ENCODE measurements around the gene CCNY.

The CCNY gene

DNA sequence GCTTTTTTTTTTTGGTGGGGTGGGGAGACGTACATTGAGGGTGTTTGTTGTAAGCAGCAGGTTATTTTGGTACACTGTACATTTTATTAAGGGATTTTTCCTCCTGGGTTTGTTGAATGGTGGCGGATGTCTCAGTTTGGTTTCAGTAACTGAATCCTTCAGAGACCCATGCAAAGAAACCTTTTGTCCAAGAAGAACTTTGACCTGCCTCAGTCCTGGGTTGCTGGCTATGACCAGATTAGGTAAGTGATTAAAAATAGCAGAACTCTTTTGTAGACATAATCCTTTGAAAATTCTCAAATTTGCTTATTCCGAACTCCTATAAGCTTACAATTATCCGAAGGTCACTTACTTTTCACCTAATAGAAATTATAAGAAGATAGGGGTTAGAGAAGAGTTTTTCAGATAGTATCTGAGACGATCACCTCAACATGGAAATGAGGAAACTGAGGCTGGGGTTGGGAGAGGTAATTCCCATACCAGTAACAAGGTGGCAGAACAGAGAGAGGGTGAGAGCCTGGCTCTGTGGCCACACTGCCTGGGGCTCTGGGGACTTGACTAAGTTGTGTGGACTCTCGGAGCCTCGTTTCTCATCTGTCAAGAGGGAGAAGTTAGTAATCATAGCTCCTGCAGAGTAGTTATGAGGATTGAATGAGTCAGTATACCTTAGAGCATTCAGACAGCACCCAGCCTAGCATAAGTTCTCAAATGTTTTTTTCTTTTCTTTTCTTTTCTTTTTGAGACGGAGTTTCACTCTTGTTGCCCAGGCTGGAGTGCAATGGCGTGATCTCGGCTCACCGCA, 87.4 kb downstream of the CCNY start:
- no peak for TF ChIP-seq TEAD4 (IDR thresholded peaks at IDR 0.05)
- TF ChIP-seq EP300 (IDR thresholded peaks at IDR 0.05; ENCODE audit: borderline replicate concordance), result no peak
- TF ChIP-seq CEBPB (IDR thresholded peaks at IDR 0.05), result no peak
- TF ChIP-seq, protein P1, sequence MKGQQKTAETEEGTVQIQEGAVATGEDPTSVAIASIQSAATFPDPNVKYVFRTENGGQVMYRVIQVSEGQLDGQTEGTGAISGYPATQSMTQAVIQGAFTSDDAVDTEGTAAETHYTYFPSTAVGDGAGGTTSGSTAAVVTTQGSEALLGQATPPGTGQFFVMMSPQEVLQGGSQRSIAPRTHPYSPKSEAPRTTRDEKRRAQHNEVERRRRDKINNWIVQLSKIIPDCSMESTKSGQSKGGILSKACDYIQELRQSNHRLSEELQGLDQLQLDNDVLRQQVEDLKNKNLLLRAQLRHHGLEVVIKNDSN (IDR thresholded peaks at IDR 0.05), result no peak
- no peak for TF ChIP-seq ZBTB7A (IDR thresholded peaks at IDR 0.05; ENCODE audit: low read depth)

DNA sequence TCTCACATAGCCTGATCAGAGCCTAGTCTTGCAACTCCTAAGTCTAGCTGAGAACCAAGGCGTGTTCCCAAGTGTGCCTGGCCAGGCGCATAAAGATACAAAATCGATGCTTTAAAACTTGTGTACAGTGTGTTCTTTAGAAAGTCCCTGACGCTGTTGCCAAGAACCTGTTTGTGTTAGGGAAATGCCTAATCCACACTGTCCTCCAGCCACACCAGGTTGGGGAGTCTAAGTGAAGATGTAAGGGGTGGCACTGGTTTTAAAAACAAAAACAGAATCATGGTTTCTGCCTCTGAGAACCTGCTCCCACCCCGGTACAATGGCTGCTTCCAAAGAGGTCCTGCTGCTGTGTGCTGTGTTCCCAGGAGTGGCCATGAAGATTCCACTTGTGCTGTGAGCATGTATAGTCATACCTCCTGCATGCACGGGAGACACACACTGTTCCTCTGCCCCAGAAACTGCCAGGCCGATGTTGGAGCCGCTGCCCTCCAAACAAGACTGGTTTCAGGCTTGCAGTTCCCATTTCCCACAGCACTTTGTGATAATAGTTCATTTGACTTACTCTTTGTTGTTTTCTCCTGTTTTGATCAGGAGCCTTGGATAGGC, 88.5 kb downstream of the CCNY start:
- TF ChIP-seq ZBTB7A (IDR thresholded peaks at IDR 0.05; ENCODE audit: low read depth) (no peak), EGR1 (IDR thresholded peaks at IDR 0.05) (no peak), TAF1 (IDR thresholded peaks at IDR 0.05; ENCODE audit: low read depth) (no peak), YY1 (IDR thresholded peaks at IDR 0.05; ENCODE audit: low read depth) (no peak), TEAD4 (IDR thresholded peaks at IDR 0.05) (no peak), CREB1 (IDR thresholded peaks at IDR 0.05; ENCODE audit: low read depth) (no peak), CEBPB (IDR thresholded peaks at IDR 0.05) (no peak), RAD21 (IDR thresholded peaks at IDR 0.05; ENCODE audit: low read depth) (no peak), EP300 (IDR thresholded peaks at IDR 0.05; ENCODE audit: borderline replicate concordance) (no peak), FOXM1 (IDR thresholded peaks at IDR 0.05; ENCODE audit: borderline replicate concordance, low read depth) (no peak)
- TF ChIP-seq, protein P2, sequence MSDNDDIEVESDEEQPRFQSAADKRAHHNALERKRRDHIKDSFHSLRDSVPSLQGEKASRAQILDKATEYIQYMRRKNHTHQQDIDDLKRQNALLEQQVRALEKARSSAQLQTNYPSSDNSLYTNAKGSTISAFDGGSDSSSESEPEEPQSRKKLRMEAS (IDR thresholded peaks at IDR 0.05), result no peak

DNA sequence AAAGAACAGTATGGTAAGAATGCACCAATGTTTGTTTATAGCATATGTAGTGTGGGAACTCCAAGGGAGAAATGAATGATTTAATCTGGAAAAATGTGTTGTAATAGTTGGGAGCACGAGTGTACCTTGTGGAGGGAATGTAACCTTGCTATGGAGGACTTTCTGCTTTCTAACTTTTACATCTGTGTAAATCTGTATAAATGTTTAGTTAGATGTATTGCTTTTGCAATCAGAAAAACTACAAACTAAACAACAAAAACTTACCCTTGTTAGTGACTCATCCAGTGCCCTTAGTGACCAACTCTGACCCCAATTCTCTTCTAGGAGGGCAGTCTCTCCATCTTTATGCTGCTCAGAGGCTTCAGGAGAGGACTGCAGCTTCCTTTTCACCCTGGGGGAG, 89.3 kb downstream of the CCNY start:
- no peak for TF ChIP-seq ZBTB7A (IDR thresholded peaks at IDR 0.05; ENCODE audit: low read depth)
- no peak for TF ChIP-seq CEBPB (IDR thresholded peaks at IDR 0.05)
- TF ChIP-seq CREB1 (IDR thresholded peaks at IDR 0.05; ENCODE audit: low read depth), result no peak
- TF ChIP-seq EP300 (IDR thresholded peaks at IDR 0.05; ENCODE audit: borderline replicate concordance), result no peak
- no peak for TF ChIP-seq TEAD4 (IDR thresholded peaks at IDR 0.05)
- TF ChIP-seq TAF1 (IDR thresholded peaks at IDR 0.05; ENCODE audit: low read depth), result no peak
- TF ChIP-seq, protein P3, sequence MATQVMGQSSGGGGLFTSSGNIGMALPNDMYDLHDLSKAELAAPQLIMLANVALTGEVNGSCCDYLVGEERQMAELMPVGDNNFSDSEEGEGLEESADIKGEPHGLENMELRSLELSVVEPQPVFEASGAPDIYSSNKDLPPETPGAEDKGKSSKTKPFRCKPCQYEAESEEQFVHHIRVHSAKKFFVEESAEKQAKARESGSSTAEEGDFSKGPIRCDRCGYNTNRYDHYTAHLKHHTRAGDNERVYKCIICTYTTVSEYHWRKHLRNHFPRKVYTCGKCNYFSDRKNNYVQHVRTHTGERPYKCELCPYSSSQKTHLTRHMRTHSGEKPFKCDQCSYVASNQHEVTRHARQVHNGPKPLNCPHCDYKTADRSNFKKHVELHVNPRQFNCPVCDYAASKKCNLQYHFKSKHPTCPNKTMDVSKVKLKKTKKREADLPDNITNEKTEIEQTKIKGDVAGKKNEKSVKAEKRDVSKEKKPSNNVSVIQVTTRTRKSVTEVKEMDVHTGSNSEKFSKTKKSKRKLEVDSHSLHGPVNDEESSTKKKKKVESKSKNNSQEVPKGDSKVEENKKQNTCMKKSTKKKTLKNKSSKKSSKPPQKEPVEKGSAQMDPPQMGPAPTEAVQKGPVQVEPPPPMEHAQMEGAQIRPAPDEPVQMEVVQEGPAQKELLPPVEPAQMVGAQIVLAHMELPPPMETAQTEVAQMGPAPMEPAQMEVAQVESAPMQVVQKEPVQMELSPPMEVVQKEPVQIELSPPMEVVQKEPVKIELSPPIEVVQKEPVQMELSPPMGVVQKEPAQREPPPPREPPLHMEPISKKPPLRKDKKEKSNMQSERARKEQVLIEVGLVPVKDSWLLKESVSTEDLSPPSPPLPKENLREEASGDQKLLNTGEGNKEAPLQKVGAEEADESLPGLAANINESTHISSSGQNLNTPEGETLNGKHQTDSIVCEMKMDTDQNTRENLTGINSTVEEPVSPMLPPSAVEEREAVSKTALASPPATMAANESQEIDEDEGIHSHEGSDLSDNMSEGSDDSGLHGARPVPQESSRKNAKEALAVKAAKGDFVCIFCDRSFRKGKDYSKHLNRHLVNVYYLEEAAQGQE (IDR thresholded peaks at IDR 0.05; ENCODE audit: low read depth), result no peak
- TF ChIP-seq YY1 (IDR thresholded peaks at IDR 0.05; ENCODE audit: low read depth), result no peak
- no peak for TF ChIP-seq NFIC (IDR thresholded peaks at IDR 0.05)
- TF ChIP-seq EGR1 (IDR thresholded peaks at IDR 0.05), result no peak
- TF ChIP-seq, protein P2 (IDR thresholded peaks at IDR 0.05), result no peak
- TF ChIP-seq RAD21 (IDR thresholded peaks at IDR 0.05; ENCODE audit: low read depth), result no peak
- TF ChIP-seq FOXM1 (IDR thresholded peaks at IDR 0.05; ENCODE audit: borderline replicate concordance, low read depth), result no peak
- TF ChIP-seq, protein P1 (IDR thresholded peaks at IDR 0.05), result no peak
- TF ChIP-seq TCF12 (IDR thresholded peaks at IDR 0.05; ENCODE audit: low read depth), result no peak

DNA sequence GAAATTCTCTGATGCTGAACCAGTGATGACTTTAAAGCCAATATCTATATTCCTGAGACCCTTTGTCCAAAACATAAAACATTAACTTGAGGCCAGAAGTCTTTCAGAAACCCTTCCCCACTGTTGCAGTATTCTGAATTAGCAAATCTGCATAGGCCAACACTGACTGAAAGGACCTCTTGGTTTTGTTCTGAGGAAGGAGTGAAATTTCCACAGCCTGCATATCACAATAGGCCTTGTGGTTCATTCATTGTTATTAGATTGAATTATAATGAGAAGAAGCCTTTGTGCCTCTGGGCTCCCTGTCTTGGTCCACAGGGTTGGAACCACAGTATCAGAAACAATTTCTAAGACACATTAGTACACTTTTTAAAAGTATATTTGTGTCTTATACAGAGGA, 90.3 kb downstream of the CCNY start:
- TF ChIP-seq, protein P1 (IDR thresholded peaks at IDR 0.05), result no peak
- TF ChIP-seq TCF12 (IDR thresholded peaks at IDR 0.05; ENCODE audit: low read depth), result no peak
- no peak for TF ChIP-seq CREB1 (IDR thresholded peaks at IDR 0.05; ENCODE audit: low read depth)
- TF ChIP-seq, protein P3 (IDR thresholded peaks at IDR 0.05; ENCODE audit: low read depth), result no peak
- no peak for TF ChIP-seq TAF1 (IDR thresholded peaks at IDR 0.05; ENCODE audit: low read depth)
- TF ChIP-seq, protein P2 (IDR thresholded peaks at IDR 0.05), result no peak
- no peak for TF ChIP-seq ZBTB7A (IDR thresholded peaks at IDR 0.05; ENCODE audit: low read depth)
- TF ChIP-seq NFIC (IDR thresholded peaks at IDR 0.05), result no peak
- TF ChIP-seq YY1 (IDR thresholded peaks at IDR 0.05; ENCODE audit: low read depth), result no peak
- TF ChIP-seq CEBPB (IDR thresholded peaks at IDR 0.05), result no peak
- TF ChIP-seq EGR1 (IDR thresholded peaks at IDR 0.05), result no peak
- no peak for TF ChIP-seq FOXM1 (IDR thresholded peaks at IDR 0.05; ENCODE audit: borderline replicate concordance, low read depth)
- no peak for TF ChIP-seq RAD21 (IDR thresholded peaks at IDR 0.05; ENCODE audit: low read depth)
- TF ChIP-seq EP300 (IDR thresholded peaks at IDR 0.05; ENCODE audit: borderline replicate concordance), result no peak
- TF ChIP-seq TEAD4 (IDR thresholded peaks at IDR 0.05), result no peak

All from Ishikawa (cell line).